Adrenal gland (tissue), 12 donors: ENCODE results near the gene TPTE2. TPM values are rescaled to one million over a fixed set of nuclear protein-coding genes. Genes with fewer than 3 reads are reported as not detected.

Source experiments
- DNase-seq, 7 donors: peaks; one replicate each; pipeline ENCODE4 v3.0.0-alpha.2; 2019 to 2020
- H3K27ac ChIP-seq, 5 donors: fragments of 200-600 bp; sonication (generic) in 4 of 5; 1 replicate in 3 of 5; 2 replicates in 2 of 5; pipeline versions ENCODE4 v1.5.1 to v1.8.0; 2016 to 2020; ENCODE audit warnings: mild to moderate bottlenecking in 1 of 5
- H3K27me3 ChIP-seq: fragments of 200-600 bp; 2 replicates; pipeline ENCODE4 v1.8.0; 2021
- H3K36me3 ChIP-seq, 2 donors: fragments of 200-600 bp; replicated peaks in 1 of 2; 1 replicate in 1 of 2; 2 replicates in 1 of 2; pipeline versions ENCODE4 v1.5.1 to v1.8.0; 2018 to 2022
- H3K4me1 ChIP-seq, 2 donors: fragments of 200-600 bp; replicated peaks in 1 of 2; 1 replicate in 1 of 2; 2 replicates in 1 of 2; pipeline versions ENCODE4 v1.5.1 to v1.8.0; 2018 to 2021
- H3K4me3 ChIP-seq, 4 donors: fragments of 200-600 bp; sonication (generic) in 3 of 4; one replicate each; pipeline ENCODE4 v1.5.1; 2016 to 2018
- H3K9me3 ChIP-seq, 3 donors: fragments of 200-600 bp; sonication (generic) in 1 of 3; replicated peaks in 1 of 3; 1 replicate in 2 of 3; 2 replicates in 1 of 3; pipeline versions ENCODE4 v1.5.1 to v1.8.0; 2016 to 2021
- CTCF ChIP-seq, 6 experiments: fragments of 450-650 bp in 4 of 6; fragments of 200-600 bp in 2 of 6; sonication (generic) in 1 of 6; IDR thresholded peaks; 1 replicate in 5 of 6; 2 replicates in 1 of 6; pipeline versions ENCODE4 v1.5.1 to v1.8.0; 2016 to 2021; ENCODE audit warnings: antibody characterized with exemption in 6 of 6, mild to moderate bottlenecking in 2 of 6, moderate library complexity in 1 of 6
- POLR2A ChIP-seq, 2 donors: fragments of 450-650 bp; IDR thresholded peaks; one replicate each; pipeline ENCODE4 v1.6.1; 2017; ENCODE audit warnings: antibody characterized with exemption in 2 of 2, mild to moderate bottlenecking in 2 of 2, moderate library complexity in 1 of 2
- WGBS, 4 donors: extraction: QIAGEN DNeasy Blood & Tissue Kit in 2 of 4; methylation state at CpG; one replicate each; pipeline versions ENCODE4 v1.1.5 to v1.1.7; 2013 to 2017; 5-methylcytosine and 5-hydroxymethylcytosine counted together
- intact Hi-C, 2 donors: fragments of 100-400 bp; cut with DNase I; formaldehyde crosslinking; loops; one replicate each; pipeline versions ENCODE4 v1.14.1 to v1.15.0; 2022 to 2023
- polyA plus RNA-seq, 3 donors: library from polyadenylated mRNA; stranded (reverse); fragments of 200-250 nt in 2 of 3; fragments of 350-450 nt in 1 of 3; fragmentation: Illumina TruSeq in 1 of 3; extraction: RNeasy Lipid Tissue Mini Kit (QIAGEN cat#74804) in 1 of 3; gene quantifications; one replicate each; pipeline ENCODE4 v1.2.3, GENCODE V29; 2013 to 2014
- total RNA-seq, 9 donors: library from RNA; depleted of rRNA in 4 of 9; stranded (reverse); fragments of >200 nt in 4 of 9; fragments of 120-200 nt in 1 of 9; fragmentation: NEBNext Ultra II Directional in 1 of 9; extraction: Animal tissue kit (Norgen Biotek cat#: 25700) in 1 of 9; gene quantifications; one replicate each; pipeline versions ENCODE4 v1.1.0 to v1.2.4, GENCODE V29; 2013 to 2023
- donor health status: healthy with polysubstance abuse.
- donor health status: Bipolar disorder and iron deficiency.
- donor health status: DM: yes; HTN: yes; CAD: no.
- donor health status: DM: no; HTN: no; CAD: no.
- donor health status: DM: no; HTN: no; CAD: no.
- donor health status: DM: yes; HTN: yes; CAD: no.

TPTE2 gene
- total and polyA plus RNA-seq, 12 donors = 0.09 to 0.42 (median 0.23) TPM; not detected in 6

GRCh38 chr13:19382111-19382510 is 179.2 kb downstream of the TPTE2 start:
- 35 to 76% (median 70%) methylated on average over 3 to 30 of the region's 30 CpGs for WGBS, 4 donors
- intact Hi-C loops = no loop called here
- Histone ChIP-seq H3K4me3 (no peak overlapping the region), H3K27ac (no peak overlapping the region), H3K9me3 (no peaks in the 10 kb centered on the region), H3K36me3 (no peaks in the 10 kb centered on the region), H3K27me3 (no peaks in the 10 kb centered on the region), H3K4me1 (no peaks in the 10 kb centered on the region)
- TF ChIP-seq CTCF (IDR thresholded peaks at IDR 0.05) = no peak
- no peak for TF ChIP-seq POLR2A (IDR thresholded peaks at IDR 0.05)
- no peak for DNase-seq

Other genes starting within 250 kb of the TPTE2 start
- 10 to 100 TPM; 14.7 to 50.8 (median 30.1) TPM for gene MPHOSPH8, start 72.1 kb upstream of the TPTE2 start, total RNA-seq
- gene MPHOSPH8, start 72.1 kb upstream of the TPTE2 start, polyA plus RNA-seq = 10 to 100 TPM; 34.4 to 63.4 (median 49.0) TPM
- 10 to 100 TPM; 36.9 to 79.5 (median 44.6) TPM for gene PSPC1, start 221.4 kb upstream of the TPTE2 start, total RNA-seq
- gene PSPC1, start 221.4 kb upstream of the TPTE2 start, polyA plus RNA-seq = 10 to 100 TPM; 48.4 to 57.1 (median 53.7) TPM